SKM-1 treated with dmso at 0.1 percent for 144 hours (cell line): ENCODE data around the gene DHH.

Experiments used
- DNase-seq: peaks from one replicate; lab custom pipeline; 2025; ENCODE audit not compliant: unreplicated experiment; lab: John Stamatoyannopoulos, UW

DHH gene

DNA sequence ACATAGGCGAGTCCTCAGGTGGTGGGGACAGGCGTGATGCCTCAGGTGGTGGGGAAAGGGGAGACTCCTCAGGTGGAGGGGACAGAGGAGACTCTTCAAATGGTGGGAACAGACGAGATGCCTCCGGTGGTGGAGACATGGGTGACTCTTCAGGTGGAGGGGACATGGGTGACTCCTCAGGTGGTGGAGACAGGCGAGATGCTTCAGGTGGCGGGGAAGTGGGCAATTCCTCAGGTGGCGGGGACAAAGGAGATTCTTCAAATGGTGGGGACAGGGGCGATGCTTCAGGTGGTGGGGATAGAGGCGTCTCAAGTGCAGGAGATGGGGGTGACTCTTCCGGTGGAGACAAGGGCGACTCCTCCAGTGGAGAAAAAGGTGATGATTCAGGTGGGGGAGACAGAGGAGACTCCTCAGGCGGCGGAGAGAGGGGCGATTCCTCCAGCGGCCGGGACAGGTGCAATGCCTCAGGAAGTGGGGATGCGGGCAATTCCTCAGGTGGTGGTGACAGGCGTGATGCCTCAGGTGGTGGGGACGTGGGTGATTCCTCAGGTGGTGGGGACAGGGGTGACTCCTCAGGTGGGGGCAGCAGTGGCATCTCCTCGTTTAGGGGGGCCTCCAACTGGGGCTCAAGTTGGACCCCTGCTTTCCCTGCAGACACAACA, 42.7 kb downstream of the DHH start:
- DNase-seq = no peak

- DNase-seq = no peak
These were observed 43.2 kb downstream of the DHH start for GRCh38 chr12:49051373-49051764.

DNA sequence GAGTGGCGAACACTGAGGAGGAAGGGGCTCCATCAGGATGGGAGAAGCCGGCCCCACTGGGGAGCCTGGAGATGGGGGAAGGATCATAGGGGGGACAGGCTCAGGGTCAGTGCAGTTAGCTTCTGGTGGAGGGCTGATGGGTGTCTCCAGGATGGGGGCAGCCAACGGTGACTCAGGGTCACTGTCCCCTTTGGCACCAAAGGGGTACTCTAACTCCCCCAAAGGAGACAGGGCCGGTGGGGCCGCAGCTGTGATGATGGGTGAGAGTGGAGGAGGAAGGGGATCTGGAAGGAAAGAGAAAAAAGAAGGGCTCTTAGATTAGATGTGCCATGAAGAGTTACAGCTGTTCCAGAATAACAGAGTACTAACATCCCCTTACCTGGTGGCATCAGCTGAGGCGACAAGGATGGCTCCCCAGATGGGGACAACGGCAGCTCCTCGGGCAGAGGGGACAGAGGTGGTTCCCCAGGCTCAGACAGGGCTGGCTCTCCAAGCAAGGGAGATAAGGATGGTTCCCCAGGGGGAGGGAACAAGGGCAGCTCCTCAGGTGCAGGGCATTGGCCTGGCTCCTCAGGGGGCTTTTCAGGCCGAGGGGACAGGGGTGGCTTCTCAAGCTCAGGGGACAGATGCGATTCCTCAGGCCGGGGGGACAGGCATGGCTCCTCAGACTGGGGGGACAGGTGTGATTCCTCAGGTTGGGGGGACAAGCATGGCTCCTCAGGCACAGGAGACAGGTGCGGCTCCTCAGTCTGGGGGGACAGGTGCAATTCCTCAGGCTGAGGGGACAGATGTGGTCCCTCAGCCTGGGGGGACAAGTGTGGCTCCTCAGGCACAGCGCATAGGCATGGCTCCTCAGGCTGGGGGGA, 43.9 kb downstream of the DHH start:
- no peak for DNase-seq

GRCh38 chr12:49049566-49050224, 44.9 kb downstream of the DHH start:
- DNase-seq = no peak

DNA sequence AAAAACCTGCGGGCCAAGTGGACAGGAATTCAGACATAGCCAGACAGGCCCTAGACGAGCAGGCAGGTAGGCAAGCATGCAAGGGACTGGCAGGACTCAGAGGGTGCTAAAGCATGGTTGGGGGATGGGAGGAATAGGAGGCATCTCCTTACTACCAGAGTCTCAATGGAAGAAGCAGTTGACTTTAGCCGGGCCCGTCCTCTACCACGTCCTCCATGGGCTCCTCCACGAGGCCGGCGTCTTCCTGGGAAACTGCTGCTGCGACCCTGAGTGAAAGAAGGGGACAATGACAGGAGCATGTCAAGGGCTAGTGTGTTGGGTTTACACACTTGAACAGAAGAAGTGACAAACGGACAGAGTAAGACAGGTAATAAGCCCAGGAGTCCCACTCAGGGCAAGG, 45.6 kb downstream of the DHH start:
- no peak for DNase-seq

GRCh38 chr12:49046129-49046895, 48.3 kb downstream of the DHH start:
- DNase-seq = no peak

DNA sequence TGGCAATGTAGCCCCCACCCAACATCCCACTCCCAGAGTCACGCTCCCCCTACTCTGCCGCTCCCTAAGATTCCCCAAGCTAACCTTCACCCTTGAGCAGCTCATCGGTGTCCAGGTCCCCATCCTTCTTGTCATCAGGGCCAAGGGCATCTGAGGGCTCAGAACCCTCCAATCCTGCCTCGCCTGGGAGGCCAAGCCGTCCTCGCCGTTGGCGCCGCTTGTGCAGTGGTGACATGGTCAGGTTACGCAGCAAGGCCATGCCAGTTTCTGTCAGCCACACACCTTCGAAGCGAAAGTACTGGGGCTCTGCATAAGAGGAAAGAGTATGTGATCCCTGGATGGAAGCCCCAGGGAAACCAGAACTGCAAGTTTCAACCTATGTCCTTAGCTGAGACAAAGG, 49.9 kb downstream of the DHH start:
- no peak for DNase-seq

DNA sequence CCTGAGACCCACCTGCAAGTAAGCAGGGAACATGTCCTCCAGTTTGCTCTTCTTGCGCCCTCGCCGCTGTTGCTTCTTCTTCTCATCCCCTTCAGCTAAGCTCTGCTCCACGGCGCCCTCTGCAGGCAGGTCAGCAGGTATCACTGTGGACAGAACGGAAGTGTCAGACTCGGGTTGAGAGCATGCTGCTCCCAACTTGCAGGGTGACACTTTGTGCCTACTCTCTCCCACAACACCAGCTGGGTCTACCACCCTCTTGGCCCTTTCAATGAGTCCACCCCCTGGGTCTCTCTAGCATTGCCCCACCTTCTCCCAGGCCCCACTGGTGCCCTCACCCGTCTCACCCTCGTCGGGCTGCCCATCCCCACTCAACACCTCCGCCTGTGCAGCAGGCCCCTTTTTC, 50.7 kb downstream of the DHH start:
- peak; percentile 27 for DNase-seq

- DNase-seq = no peak
These were observed 51.4 kb downstream of the DHH start for GRCh38 chr12:49043241-49043640.

- DNase-seq = no peak
These were observed 52.6 kb downstream of the DHH start for GRCh38 chr12:49041881-49042484.

GRCh38 chr12:49041036-49041880, 53.3 kb downstream of the DHH start:
- DNase-seq = no peak

GRCh38 chr12:49040364-49040855, 54.2 kb downstream of the DHH start:
- no peak for DNase-seq

DNA sequence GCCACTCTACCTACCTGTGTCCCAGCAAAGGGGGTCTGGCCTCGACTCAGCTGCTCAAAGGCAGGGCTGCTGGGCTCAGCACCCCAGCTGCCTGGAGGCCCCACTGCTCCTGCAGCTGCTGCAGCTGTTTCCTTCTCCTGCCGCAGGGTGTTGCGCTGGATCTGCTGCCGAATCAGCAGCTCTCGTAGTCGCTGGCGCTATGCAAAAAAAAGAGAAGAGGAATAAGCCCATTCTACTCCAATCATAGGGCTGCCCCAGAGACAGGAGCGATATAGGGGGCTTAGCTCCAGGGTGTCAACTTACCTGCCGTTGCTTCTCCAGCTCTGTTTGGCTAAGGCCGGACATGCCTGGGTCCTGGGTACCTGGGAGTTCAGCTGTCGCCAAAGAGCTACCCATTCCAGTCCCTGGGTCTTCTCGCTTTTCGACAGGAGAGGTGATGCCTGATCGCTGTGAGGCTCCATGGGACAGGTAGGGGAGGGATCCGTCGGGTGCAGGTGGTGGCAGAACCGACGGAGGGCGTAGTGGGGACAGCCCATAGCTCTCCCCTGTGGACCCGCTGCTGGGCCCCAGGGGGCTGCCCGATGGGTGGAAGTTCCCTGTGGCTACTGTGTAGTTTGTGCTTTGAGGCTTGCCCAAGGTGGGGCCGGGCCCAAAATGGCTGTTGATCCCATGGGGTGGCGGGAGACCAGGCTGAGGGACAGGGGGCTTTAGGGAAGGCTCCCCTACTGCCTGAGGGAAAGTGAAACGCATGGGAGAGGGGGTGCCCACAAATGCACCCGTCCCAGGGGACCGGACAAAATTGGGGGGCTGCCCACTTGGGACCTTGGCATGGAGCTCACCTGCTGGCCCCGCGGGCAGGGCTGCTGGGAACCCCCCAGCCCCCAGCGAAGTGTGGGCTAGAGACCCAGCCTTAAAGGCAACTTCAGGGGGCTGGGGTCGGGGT, 54.9 kb downstream of the DHH start:
- no peak for DNase-seq

DNA sequence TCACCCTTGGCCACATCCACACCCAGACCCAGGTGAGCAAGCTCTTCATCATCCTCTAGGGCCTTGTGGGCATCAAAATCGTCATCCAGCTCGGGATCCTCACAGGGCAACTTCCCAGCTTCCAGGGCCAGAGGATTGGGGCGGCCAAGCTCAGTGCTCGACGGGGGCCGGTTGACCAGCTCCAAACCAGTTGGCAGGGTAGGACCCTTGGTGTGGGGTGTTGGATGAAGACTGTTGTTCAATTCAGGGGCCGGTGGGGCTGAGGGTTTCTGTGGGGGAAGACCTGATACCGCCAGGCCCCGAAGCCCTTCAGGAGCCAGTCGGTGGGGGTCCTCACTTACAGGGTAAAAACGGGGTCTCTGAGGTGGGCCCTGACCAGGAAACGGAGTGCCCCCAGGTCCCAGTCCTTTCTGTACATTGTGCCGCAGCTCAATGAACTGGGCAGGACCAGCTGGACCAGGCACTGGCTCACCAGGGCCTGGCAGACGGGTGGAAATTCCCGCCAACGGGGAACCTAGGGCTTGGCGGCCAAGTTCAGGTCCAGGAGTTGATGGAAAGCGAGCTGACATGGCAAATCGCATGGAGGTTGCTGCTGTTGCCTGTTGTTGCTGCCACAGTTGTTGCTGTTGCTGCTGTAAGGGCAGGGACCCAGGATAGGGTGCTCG, 56.2 kb downstream of the DHH start:
- no peak for DNase-seq

- no peak for DNase-seq
These were observed 56.7 kb downstream of the DHH start for GRCh38 chr12:49037947-49038237.

- no peak for DNase-seq
These were observed 57.3 kb downstream of the DHH start for GRCh38 chr12:49037111-49037946.
